ENCODE data around the gene PTH. TPM values are rescaled to one million over a fixed set of nuclear protein-coding genes. Genes with fewer than 3 reads are reported as not detected.

Gene PTH
- total and polyA plus RNA-seq, 2 of the 8 experiments (the other 6 are each of a cell fraction or from before 2014, with no cell fraction given) = not detected

GRCh38 chr11:13538044-13538443 lies 42.2 kb upstream of the PTH start:
- ChIA-PET POLR2A (ENCODE audit: partially characterized antibody) (no interaction called here), CTCF (ENCODE audit: partially characterized antibody) (interaction anchor here (0.6 to 1.9 kb wide), 3 partner anchors 13 to 454 kb away, joined by 3 to 6 read pairs (median 3); no protein-coding TSS in a partner anchor)
- Histone ChIP-seq H3K4me3 (ENCODE audit: extremely low read depth in 1 of 4, insufficient read depth in 2 of 4, low read depth in 3 of 4, low read length in 4 of 4) (no peak overlapping the region), H2BK120ac (replicated peaks; ENCODE audit: low read depth, low read length) (no peak overlapping the region), H2AK5ac (ENCODE audit: low read depth, low read length) (no peak overlapping the region), H3K9ac (replicated peaks in 1 of 4; ENCODE audit: extremely low read depth in 1 of 4, low read depth in 3 of 4, low read length in 3 of 4) (no peak overlapping the region), H3K23me2 (ENCODE audit: low read depth, low read length) (no peaks in the 10 kb centered on the region), H2BK5ac (ENCODE audit: low read depth, low read length) (no peak overlapping the region), H3K79me2 (ENCODE audit: control insufficient read depth in 1 of 2, insufficient read depth in 2 of 2, low read length in 2 of 2) (no peaks in the 10 kb centered on the region), H2BK12ac (ENCODE audit: low read depth, low read length) (no peak overlapping the region), H3K79me1 (ENCODE audit: low read depth, low read length) (no peaks in the 10 kb centered on the region), H3K27me3 (replicated peaks in 1 of 4; ENCODE audit: control insufficient read depth in 3 of 4, extremely low read depth in 1 of 4, insufficient read depth in 3 of 4, low read length in 3 of 4) (no peaks in the 10 kb centered on the region), H3K36me3 (ENCODE audit: control insufficient read depth in 2 of 4, insufficient read depth in 4 of 4, low read length in 3 of 4) (no peaks in the 10 kb centered on the region), H3K4me2 (ENCODE audit: insufficient read depth in 1 of 2, low read depth in 2 of 2, low read length in 2 of 2) (no peak overlapping the region), H2BK15ac (ENCODE audit: low read length) (no peak overlapping the region), H4K5ac (ENCODE audit: insufficient read length, low read depth, low read length) (no peak overlapping the region), H4K91ac (replicated peaks; ENCODE audit: insufficient read length, low read length) (no peak overlapping the region), H3K27ac (ENCODE audit: low read depth, low read length) (no peak overlapping the region), H3K9me3 (ENCODE audit: insufficient read depth in 2 of 2, low read depth in 1 of 2, low read length in 1 of 2) (peaks cover 11 to 13% of the 10 kb centered on the region in 2 experiments), H4K20me1 (replicated peaks in 1 of 2; ENCODE audit: control insufficient read depth in 1 of 2, insufficient read depth in 2 of 2, low read length in 2 of 2) (no peaks in the 10 kb centered on the region), H3K56ac (replicated peaks; ENCODE audit: insufficient read length, low read depth, low read length) (no peak overlapping the region), H3K23ac (ENCODE audit: insufficient read length) (no peak overlapping the region), H2AFZ (ENCODE audit: low read length) (no peak overlapping the region), H3K18ac (ENCODE audit: extremely low read depth, low read length) (no peak overlapping the region), H3K4ac (replicated peaks; ENCODE audit: insufficient read length, low read depth, low read length) (no peak overlapping the region), H3K14ac (ENCODE audit: insufficient read length) (no peak overlapping the region), H2BK20ac (ENCODE audit: low read length) (no peak overlapping the region), H3K4me1 (replicated peaks in 1 of 4; ENCODE audit: control insufficient read depth in 3 of 4, insufficient read depth in 4 of 4, low read length in 3 of 4) (no peaks in the 10 kb centered on the region), H4K8ac (ENCODE audit: extremely low read depth, insufficient read depth, low read length) (no peak overlapping the region)
- DNase-seq (ENCODE audit: low read depth in 1 of 2, low spot score in 2 of 2) (no peak), FAIRE-seq (no peak)
- WGBS, 2 experiments (ENCODE audit: extremely low coverage in 1 of 2, insufficient coverage in 1 of 2, insufficient read length in 1 of 2, insufficient replicate concordance in 2 of 2, low coverage in 1 of 2, low lambda C conversion rate in 2 of 2, missing lambda C conversion rate in 1 of 2) = 100% methylated on average over 1 of the region's 1 CpG; no CpG with 5 or more reads in 1 of the 2 experiments
- no peak for TF ChIP-seq RXRA (IDR thresholded peaks at IDR 0.05; ENCODE audit: insufficient read depth, low read depth, low read length)
- TF ChIP-seq BACH1 (IDR thresholded peaks at IDR 0.05; ENCODE audit: low read length) = no peak
- no peak for TF ChIP-seq ZNF274 (IDR thresholded peaks at IDR 0.05; ENCODE audit: borderline replicate concordance, extremely low read depth, low read length)
- TF ChIP-seq HDAC6 (IDR thresholded peaks at IDR 0.05; ENCODE audit: low read depth, low read length) = no peak
- TF ChIP-seq JUN (IDR thresholded peaks at IDR 0.05; ENCODE audit: low read depth, low read length) = no peak
- no peak for TF ChIP-seq SP4 (IDR thresholded peaks at IDR 0.05; ENCODE audit: low read length)
- no peak for TF ChIP-seq MAX (IDR thresholded peaks at IDR 0.05)
- TF ChIP-seq TEAD4 (IDR thresholded peaks at IDR 0.05; ENCODE audit: low read depth, low read length) = no peak
- no peak for TF ChIP-seq CBX8 (IDR thresholded peaks at IDR 0.05; ENCODE audit: borderline replicate concordance, low read depth, low read length)

Data from H1 (cell line).